ENCODE data around the gene FGF14. TPM values are rescaled to one million over a fixed set of nuclear protein-coding genes. Genes with fewer than 3 reads are reported as not detected.

FGF14 gene
- total and polyA plus RNA-seq, 2 of the 4 experiments (the other 2 are of a cell fraction): under 0.01 TPM; not detected in 1

DNA sequence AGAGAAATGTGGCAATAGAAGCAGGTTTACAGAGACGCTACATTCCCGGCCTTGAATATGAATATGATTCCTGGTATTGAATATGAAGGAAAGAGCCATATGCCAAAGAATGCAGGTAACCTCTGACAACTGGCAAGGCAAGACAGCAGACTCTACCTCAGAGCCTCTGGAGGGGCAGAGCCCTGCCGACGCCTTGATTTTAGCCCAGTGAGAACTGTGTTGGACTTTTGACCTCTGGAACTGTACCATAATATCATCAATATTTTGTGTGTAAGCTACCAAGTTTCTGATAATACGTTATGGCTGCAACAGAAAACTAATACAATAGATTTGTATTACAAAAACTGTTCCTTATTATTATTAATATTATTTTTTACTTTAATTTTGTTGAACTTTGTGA is 219.7 kb downstream of the FGF14 start:
- ChIA-PET POLR2A (ENCODE audit: unreplicated experiment) (no interaction called here), CTCF (no interaction called here)
- no peak overlapping the region for H3K4me3 ChIP-seq (ENCODE audit: insufficient read depth, low read depth, low read length)
- no peak overlapping the region for H3K27ac ChIP-seq (ENCODE audit: insufficient read depth, low read length)
- no peaks in the 10 kb centered on the region for H3K79me1 ChIP-seq (ENCODE audit: low read depth in 1 of 2, low read length in 2 of 2)
- H4K8ac ChIP-seq (ENCODE audit: low read depth in 2 of 2, low read length in 2 of 2): no peak overlapping the region
- H3K14ac ChIP-seq (replicated peaks; ENCODE audit: low read depth, low read length): no peak overlapping the region
- in situ Hi-C loops (cut with MboI; ENCODE audit: low sequenced_read_pairs) (no loop called here), dilution Hi-C loops (cut with HindIII; ENCODE audit: low sequenced_read_pairs, unreplicated experiment) (no loop called here), intact Hi-C loops (cut with micrococcal nuclease) (no loop called here)
- no peak overlapping the region for H3K4ac ChIP-seq (ENCODE audit: low read depth, low read length)
- 0 out of 2 replicates have a peak, but pooled peaks cover 4% of the 10 kb centered on the region for H3K9me1 ChIP-seq (ENCODE audit: insufficient read depth, low read length)
- H2BK15ac ChIP-seq (ENCODE audit: low read depth, low read length): no peak overlapping the region
- no peak overlapping the region for H2AFZ ChIP-seq (replicated peaks; ENCODE audit: low read length, poor library complexity)
- no peaks in the 10 kb centered on the region for H3K36me3 ChIP-seq (ENCODE audit: control insufficient read depth, insufficient read depth, low read length)
- no peak overlapping the region for H4K91ac ChIP-seq (ENCODE audit: insufficient read depth, low read depth, low read length)
- no TSS peak for BruUV-seq (replicated peaks)
- H3K4me2 ChIP-seq (ENCODE audit: low read depth, low read length): no peak overlapping the region
- no peak overlapping the region for H3K23ac ChIP-seq (ENCODE audit: low read depth, low read length)
- DNase-seq: no peak
- no peaks in the 10 kb centered on the region for H3K4me1 ChIP-seq (ENCODE audit: control insufficient read depth, insufficient read depth, low read length)
- ATAC-seq (ENCODE audit: low read depth): no peak
- no peak overlapping the region for H2AK5ac ChIP-seq (ENCODE audit: low read depth, low read length)
- no peak overlapping the region for H2BK120ac ChIP-seq (ENCODE audit: low read depth, low read length)
- H4K5ac ChIP-seq (ENCODE audit: low read depth, low read length): no peak overlapping the region
- no peaks in the 10 kb centered on the region for H3K9me3 ChIP-seq (ENCODE audit: control insufficient read depth, insufficient read depth, low read length)
- H3K56ac ChIP-seq (ENCODE audit: extremely low read depth, insufficient read depth, low read length): no peak overlapping the region
- WGBS, 2 experiments (ENCODE audit: extremely low coverage in 2 of 2, insufficient read length in 1 of 2): no CpG with 5 or more reads among the region's 5 CpGs
- H2AK9ac ChIP-seq (replicated peaks; ENCODE audit: low read depth, low read length, poor library complexity): no peak overlapping the region
- no peak for TF ChIP-seq RFX5 (IDR thresholded peaks at IDR 0.05; ENCODE audit: low read depth, low read length)
- TF ChIP-seq CEBPB (IDR thresholded peaks at IDR 0.05; ENCODE audit: low read depth, low read length): no peak
- TF ChIP-seq RAD21 (IDR thresholded peaks at IDR 0.05; ENCODE audit: low read length): no peak
- no peak for TF ChIP-seq MAFK (IDR thresholded peaks at IDR 0.05; ENCODE audit: low read depth, low read length)
- TF ChIP-seq, protein P1, sequence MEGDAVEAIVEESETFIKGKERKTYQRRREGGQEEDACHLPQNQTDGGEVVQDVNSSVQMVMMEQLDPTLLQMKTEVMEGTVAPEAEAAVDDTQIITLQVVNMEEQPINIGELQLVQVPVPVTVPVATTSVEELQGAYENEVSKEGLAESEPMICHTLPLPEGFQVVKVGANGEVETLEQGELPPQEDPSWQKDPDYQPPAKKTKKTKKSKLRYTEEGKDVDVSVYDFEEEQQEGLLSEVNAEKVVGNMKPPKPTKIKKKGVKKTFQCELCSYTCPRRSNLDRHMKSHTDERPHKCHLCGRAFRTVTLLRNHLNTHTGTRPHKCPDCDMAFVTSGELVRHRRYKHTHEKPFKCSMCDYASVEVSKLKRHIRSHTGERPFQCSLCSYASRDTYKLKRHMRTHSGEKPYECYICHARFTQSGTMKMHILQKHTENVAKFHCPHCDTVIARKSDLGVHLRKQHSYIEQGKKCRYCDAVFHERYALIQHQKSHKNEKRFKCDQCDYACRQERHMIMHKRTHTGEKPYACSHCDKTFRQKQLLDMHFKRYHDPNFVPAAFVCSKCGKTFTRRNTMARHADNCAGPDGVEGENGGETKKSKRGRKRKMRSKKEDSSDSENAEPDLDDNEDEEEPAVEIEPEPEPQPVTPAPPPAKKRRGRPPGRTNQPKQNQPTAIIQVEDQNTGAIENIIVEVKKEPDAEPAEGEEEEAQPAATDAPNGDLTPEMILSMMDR (conservative IDR thresholded peaks at IDR 0.05; ENCODE audit: low read depth, low read length): no peak
- TF ChIP-seq POLR2A (IDR thresholded peaks at IDR 0.05; ENCODE audit: low read depth, low read length): no peak
- TF ChIP-seq FOS (IDR thresholded peaks at IDR 0.05; ENCODE audit: low read depth, low read length): no peak
- no peak for TF ChIP-seq SMC3 (IDR thresholded peaks at IDR 0.05; ENCODE audit: low read depth, low read length)
- no peak for TF ChIP-seq NFE2L2 (IDR thresholded peaks at IDR 0.05; ENCODE audit: low read depth, low read length)
- no peak for TF ChIP-seq MXI1 (IDR thresholded peaks at IDR 0.05; ENCODE audit: borderline replicate concordance, low read depth, low read length)
- no peak for TF ChIP-seq MAZ (IDR thresholded peaks at IDR 0.05; ENCODE audit: borderline replicate concordance, low read depth, low read length)
- TF ChIP-seq BHLHE40 (IDR thresholded peaks at IDR 0.05; ENCODE audit: low read depth, low read length): no peak
- TF ChIP-seq, protein P2, sequence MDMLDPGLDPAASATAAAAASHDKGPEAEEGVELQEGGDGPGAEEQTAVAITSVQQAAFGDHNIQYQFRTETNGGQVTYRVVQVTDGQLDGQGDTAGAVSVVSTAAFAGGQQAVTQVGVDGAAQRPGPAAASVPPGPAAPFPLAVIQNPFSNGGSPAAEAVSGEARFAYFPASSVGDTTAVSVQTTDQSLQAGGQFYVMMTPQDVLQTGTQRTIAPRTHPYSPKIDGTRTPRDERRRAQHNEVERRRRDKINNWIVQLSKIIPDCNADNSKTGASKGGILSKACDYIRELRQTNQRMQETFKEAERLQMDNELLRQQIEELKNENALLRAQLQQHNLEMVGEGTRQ (IDR thresholded peaks at IDR 0.05; ENCODE audit: low read depth, low read length): no peak
- TF ChIP-seq, protein P3, sequence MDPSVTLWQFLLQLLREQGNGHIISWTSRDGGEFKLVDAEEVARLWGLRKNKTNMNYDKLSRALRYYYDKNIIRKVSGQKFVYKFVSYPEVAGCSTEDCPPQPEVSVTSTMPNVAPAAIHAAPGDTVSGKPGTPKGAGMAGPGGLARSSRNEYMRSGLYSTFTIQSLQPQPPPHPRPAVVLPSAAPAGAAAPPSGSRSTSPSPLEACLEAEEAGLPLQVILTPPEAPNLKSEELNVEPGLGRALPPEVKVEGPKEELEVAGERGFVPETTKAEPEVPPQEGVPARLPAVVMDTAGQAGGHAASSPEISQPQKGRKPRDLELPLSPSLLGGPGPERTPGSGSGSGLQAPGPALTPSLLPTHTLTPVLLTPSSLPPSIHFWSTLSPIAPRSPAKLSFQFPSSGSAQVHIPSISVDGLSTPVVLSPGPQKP (IDR thresholded peaks at IDR 0.05; ENCODE audit: borderline replicate concordance, low read depth, low read length): no peak
- H2BK5ac ChIP-seq (ENCODE audit: low read depth, low read length, poor library complexity, severe bottlenecking): no peak overlapping the region
- H3K9ac ChIP-seq (ENCODE audit: low read depth, low read length): no peak overlapping the region
- no peak overlapping the region for H3K18ac ChIP-seq (ENCODE audit: low read depth, low read length)
- no peaks in the 10 kb centered on the region for H3K27me3 ChIP-seq (ENCODE audit: control insufficient read depth, insufficient read depth, low read length)
- H4K20me1 ChIP-seq (ENCODE audit: insufficient read depth, low read length): no peaks in the 10 kb centered on the region
- no peak overlapping the region for H2BK20ac ChIP-seq (ENCODE audit: low read depth, low read length)

All from IMR-90 (cell line).